Stimulated activated CD4-positive, alpha-beta T cell treated with anti-CD3 and anti-CD28 coated beads, Interleukin-15, amount 100 ng/mL, for 1 hour (primary cell): ENCODE results near the gene RNU5D-1.
A peak's percentile ranks its signal among the peaks of the same experiment; 100 is the strongest.

Experiments used
- DNase-seq, 2 donors: peaks; one replicate each; pipeline ENCODE4 v3.0.0-alpha.2; 2020; ENCODE audit warnings: low read depth in 1 of 2, low spot score in 1 of 2

Gene RNU5D-1

DNA sequence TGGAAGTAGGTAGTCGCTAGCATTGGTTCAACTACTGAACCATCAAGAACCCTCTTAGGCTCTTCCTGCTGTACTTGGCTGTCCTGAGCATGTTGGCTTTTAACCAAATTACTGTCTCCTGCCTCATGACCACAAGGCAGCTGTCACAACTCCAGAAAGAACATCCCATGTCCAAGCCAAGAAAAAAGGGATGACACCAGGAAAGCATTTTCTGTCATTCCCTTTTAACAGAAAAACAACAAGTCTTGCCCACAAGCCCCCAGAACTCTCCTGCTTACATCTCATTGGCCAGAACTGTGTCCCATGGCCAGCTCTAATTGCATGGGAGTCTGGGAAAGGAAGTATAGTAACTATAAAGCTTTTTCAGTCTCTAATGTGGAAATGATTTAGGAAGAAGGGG, 2.4 kb upstream of the RNU5D-1 start:
- DNase-seq = no peak

DNA sequence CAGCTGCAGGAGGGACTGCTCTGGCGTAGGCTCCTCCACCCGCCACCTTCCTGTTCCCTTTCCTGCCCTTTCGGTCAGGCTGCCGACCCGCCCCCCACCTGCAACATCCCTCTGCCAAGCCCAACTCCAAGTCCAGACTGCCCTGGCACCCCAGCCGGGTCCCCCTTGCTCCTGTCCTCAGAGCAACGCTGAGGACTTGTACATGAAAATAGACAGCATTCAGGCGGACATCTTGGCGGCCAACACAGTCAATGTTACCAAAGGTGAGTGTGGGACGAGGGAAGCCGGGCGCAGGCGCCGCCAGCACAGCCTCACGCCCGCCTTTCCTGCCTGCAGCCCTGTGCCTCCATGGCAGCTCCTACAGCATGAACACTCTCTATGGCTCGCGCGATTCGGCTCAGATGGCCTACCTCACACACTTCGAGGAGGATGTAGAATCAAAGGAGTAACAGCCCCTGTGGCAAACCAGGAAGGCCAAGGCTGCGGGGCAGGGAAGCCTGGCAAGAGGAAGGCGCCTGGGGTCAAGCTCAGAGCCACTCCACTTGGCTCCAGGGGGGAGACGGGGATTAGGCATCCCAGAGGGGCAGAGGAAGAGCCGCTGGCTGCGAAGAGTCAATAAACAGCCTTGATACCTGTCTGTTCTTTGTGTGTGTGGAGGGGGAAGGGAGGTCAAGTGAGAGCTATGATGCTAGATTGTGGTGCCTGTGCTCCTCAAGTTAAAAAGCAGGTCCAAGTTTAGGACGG, 5.8 kb downstream of the RNU5D-1 start:
- no peak for DNase-seq

DNA sequence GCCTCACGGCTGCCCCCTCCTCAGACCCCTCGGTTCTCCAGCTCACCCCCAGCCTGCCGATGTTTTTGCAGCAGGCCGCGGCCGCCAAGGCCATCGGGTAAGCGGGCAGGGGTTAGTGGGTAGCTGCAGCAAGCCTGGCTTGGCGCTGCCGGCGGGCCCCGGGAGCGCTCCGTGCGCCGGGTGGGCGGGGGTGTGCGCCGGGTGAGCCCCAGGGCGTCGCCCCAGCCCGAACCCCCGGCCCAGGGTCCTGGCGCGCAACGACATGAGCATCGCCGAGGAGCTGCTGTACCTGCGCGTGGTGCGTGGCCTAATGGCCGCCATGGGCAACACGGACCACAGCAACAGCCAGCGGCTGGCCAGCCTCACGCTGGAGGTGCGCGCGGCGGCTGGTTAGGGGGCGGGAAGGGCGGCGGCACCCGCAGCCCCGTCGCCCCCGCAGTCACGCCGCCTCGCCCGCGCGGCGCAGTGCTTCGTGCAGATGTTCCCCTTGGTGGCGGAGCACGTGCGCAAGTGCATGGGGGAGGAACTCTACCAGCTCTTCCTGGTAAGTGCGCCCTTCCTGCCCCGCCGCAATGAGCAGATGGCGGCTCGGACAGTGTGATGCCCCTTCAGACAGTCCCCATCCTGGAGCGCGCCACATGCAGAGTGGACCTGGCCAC, 6.5 kb downstream of the RNU5D-1 start:
- DNase-seq = no peak

DNA sequence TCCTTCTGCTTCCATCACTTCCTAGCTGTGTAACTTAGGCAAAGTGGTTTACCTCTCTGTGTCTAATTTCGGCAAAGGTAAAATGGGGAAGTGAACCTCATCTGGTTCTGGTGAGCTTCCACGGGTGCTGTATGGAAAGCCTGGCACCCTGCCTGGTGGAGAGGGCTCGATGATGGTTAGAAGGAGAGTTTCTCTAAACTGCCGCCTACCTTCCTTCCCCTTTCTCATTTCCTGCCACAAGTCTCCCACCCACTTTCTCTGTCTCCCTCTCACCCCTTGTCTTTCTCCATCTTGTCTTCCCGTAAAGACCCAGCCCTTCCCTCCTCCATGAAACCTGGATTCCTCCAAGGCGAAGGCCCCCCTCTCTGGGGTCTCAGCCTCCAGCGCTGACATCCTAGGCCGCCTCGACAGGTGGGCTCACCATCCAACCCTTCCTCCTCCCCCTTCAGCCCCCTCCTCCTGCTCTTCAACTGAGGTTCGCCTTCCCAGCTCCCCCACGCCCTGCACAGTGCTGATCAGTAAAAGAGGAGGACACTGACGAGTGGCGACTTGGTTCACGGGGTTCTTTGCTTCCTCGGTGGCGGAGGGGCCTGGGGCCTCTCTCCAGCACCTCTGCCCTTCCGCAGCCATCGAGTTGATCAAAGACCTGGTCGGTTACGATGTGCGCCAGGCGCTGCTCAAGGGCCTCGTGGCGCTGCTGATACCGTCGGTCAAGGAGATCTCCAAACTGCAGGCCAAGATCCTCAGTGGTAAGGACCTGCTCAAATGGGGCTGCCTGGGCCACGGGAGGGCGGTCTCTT, 7.3 kb downstream of the RNU5D-1 start:
- DNase-seq = peak in 1 of 2 donors; percentile 31

DNA sequence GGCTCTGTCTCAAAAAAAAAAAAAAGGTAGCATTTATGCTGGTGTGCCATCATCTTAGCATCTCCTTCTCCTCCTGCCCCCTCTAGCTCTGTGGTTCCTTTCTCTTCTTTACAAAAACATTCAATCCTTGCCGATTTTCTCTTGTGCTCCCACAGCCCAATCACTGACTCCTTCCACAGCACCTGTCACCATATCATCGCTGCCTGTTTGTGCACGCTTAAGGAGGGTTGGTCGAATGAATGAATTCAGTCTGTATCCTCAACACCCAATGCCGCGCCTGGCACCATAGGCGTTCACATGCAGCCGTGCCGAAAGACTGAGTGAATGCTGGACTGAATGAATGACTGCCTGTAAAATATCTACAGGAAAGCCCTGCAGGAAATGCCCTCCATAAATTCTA, 7.9 kb downstream of the RNU5D-1 start:
- no peak for DNase-seq

DNA sequence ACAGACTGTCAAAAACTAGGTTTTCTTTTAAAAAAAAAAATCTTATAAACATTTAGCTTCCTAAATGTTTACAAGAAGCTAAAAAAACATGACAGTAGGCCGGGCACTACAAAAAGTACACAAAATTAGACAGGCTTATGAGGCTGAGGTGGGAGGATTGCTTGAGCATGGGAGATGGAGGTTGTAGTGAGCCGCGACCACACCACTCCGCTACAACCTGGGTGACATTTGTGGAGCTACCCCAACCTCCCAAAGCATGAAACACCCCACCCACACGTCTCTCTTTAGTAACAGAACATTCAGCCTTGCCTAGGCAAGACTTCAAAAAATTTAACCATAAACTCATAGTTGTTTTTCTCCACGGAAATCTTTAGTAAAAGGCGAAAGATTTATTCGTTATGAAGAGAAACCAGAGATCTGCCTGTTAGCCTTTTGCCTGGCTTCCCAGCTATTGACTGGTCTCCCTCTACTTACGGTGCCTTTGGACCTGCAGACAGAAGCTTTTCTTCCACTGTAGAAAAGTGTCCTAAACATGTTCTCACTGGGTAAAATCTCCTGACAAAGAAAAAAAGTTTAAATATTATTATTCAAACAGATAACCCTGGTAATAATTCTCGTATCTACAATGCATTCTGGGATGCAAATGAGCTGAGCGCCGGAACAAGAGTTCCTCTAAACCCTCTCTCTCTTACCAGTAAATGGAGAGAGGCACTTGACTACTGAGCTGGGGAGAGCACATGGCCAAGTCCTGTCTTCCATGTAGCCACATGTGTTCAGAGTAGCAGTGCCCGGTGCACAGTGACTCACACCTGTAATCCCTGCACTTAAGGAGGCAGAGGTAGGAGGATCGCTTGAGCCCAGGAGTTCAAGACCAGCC, 9.2 kb downstream of the RNU5D-1 start:
- DNase-seq = peak; percentile 42 to 55

DNA sequence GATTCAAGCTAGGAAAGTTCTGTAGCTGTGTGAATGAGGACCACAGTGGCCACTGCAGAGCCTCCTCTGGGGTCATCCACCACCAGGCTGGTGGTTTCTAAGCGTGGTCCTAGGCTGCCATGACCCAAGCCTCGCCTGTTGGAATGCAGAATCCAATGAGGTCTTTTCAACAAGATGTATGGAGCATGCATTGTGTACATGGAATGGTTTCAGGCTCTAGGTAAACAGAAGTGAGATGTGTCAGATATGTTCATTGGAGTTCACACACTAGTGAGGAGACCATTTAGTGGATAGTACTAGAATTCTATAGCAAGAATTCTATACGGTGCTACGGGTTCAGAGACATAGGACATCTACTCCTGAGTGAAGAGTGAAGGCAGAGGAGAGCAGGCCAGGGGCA, 10.7 kb downstream of the RNU5D-1 start:
- DNase-seq = no peak

DNA sequence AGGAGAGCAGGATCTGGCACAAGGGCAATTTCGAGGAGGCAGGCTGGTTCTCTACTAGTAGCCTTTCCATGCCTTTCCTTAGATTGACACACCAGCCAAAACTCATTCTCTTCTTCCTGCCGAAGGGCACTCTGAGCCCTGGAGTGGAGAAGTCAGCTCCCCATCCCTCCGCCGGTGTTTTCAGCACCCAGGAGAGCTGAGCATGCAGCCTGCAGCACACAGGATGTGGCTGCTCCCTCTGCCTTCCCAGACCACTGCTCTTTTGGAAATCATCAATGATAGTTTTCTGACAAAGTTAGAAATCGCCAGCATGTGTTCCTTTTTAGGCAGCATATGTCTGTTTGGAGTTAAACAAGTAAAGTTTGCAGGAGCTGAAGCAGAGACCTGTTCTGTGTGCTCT, 11.7 kb downstream of the RNU5D-1 start:
- no peak for DNase-seq

DNA sequence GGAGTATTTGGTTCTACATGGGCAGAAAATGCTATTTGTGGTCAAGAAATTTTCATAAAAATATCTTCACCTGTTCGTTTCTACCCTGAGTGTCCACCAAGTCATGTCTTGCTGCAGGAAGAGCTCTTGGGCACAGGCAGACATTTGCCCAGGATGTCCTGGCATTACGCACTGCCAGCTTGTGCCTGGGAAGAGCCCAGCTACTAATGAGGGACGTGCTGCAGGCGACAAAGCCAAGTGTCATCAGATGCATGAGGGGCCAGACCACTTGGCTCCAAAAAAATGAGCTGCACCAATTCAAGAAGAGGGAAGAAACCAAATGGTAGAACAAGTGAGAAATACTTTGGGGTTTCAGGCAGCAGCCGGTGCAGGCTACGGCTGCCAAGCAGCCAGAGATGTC, 12.9 kb downstream of the RNU5D-1 start:
- DNase-seq = no peak

DNA sequence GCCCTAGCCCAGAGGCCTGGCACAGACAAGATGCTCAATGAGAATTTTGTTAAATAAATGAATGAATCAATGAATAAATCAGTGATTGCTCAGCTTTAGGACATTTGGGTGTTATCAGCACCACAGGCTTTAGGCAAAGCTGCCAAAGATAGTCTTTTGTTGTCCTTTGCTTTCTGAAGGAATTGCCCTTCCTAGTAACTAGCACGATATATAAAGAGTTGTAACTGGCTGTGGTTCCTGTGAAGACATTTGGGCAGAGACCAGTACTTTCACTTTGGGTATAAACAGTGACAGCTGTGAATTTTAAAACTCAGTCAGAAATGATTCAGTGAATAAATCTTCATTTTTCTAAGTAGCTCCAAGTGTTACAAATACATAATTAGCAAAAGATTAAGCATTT, 13.3 kb downstream of the RNU5D-1 start:
- no peak for DNase-seq

DNA sequence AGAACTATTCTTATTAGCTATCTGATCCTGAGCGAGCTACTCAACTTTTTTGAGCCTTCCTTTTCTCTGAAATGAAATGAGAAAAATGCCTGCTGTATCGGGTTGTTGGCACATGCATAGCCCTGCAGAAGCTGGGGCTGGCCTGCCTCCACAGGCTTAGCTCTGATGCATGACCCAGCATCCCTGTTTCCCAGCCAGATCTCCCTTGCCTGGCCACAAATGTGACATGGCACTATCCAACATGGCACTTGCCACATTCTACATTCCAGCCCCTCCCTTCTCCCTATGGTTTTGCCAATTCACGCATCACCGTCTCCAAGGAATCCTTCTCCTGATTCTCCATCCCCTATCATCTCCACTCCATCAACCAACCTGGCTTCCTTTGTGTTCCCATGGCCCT, 13.8 kb downstream of the RNU5D-1 start:
- no peak for DNase-seq

DNA sequence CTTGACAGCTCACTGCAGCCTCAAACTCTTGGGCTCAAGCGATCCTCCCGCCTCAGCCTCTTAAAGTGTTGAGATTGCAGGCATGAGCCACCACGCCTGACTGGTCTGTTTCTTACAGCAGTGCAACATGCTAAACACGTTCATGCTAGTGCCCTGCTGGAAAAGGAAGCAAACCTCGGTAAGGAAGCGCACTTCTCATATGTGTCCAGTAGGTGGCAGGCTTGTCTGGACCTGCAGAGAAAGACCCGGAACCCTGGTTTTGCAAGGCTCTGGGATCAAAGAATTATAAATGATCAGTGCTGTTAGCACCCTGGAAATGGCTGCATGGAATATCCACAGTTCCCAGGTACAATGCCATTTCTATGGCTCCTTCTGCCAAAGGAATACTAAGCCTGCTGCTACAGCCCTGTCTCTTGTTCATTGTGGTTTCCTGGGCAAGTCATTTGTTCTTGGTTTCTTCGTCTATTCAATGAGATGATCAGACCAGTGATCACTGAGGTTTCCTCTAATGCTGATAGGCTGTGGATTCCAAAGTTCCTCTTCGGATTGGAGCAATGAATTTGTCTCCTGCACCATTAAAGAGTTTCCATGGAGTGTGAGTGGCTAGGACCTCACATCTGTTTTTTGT, 15.9 kb downstream of the RNU5D-1 start:
- peak in 1 of 2 donors; percentile 43 for DNase-seq

DNA sequence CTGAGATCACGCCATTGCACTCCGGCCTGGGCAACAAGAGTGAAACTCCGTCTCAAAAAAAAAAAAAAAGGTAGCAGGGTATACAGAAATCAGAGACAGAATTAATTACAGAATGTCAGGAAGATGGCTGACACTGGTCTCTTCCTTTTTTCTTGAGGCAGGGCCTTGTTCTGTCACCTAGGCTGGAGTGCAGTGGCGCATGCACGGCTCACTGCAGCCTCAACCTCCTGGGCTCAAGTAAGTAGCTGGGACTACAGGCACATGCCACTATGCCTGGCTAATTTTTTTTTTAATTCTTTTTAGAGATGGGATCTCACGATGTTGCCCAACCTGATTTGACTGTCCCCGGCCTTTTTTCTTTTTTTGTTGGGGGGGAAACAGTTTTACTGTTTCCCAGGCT, 16.4 kb downstream of the RNU5D-1 start:
- no peak for DNase-seq

DNA sequence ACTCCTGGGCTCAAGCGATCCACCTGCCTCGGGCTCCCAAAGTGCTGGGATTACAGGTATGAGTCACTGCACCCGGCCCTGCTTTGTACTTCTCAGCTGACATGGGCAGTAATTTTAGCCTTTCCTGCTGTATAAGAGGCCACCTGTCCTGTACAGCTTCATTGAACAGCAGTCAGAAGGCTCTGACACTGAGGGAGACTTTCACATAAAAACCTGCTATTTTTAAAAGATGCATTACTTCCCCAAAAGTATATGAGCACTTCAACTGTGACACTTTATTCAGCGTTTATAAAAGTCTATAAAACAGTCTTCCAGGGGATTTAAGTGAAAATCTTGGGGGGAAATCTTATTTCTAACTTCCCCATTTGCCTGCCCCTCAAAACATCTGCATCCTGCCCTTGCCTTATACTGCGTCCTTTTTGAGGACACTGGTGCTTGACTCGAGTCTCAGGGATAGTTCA, 17.6 kb downstream of the RNU5D-1 start:
- no peak for DNase-seq

DNA sequence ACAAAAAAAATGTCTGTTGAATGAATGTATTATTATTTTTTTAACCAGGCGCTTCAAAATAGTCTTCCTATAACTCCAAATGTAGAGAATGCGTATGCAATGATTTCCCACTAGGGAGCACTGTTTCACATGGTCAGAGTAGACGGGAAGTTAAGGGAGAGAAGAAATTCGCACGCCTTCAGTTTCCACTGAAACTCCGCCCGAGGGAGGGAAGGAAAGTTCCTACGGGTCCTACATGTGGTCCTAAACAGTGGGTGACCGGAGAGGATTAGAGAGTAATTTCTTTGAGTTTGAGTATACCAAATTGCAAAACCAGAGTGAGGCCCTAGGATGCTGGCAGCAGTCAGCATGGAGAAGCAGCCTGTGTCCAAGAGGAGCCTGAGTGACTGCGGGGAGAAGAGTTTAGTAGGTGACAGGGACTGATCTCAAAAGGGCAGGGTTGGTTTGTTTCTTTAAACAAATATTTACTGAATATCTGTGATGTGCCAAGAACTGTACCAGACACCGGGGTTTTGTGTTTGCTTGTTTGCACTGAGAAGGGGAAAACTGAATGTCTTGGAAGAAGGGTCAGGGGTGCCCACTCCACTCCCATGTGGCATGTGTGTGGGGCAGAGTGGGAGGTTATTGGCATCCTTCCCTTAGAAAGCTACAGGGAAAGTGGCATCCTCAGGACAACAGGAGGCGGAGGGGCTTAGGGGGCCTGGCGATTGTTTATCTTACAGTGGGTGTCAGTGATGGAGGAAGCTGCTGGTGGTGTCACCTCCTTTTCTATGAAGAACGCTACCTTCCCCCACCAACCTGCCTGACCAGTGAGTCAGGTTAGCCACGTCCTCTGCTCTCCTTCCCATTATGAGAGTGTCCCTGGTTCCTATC, 22.8 kb downstream of the RNU5D-1 start:
- DNase-seq = no peak

DNA sequence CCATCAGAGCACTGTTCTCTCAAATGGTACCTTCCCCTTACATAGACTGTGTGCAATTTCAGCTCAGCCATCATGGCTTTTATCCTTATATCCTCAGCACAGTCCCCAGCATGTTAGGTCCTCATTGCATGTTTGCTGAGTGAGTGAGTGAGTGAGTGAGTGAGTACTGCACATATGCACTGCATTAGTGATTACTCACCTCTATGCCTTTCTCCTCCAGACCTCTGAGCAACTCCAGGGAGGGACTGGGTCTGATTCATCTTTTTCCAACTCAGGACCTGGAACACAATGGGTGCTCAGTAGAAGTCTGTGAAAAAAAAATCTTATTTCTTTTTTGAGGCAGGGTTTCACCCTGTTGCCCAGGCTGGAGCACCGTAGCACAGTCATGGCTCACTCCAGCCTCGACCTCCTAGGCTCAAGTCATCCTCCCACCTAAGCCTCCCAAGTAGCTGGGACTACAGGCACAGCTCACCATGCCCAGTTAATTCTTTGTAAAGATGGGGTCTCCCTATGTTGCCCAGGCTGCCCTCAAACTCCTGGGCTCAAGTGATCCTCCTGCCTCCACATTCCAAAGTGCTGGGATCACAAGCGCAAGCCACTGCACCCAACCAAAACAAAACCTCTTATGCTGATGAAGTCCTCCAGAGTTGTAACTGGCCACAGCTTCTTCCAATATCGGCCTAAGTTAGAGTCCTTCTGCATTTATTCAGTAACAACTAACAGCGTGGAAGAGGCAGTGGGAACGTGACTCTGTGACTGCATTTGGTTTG, 23.7 kb downstream of the RNU5D-1 start:
- DNase-seq = no peak

DNA sequence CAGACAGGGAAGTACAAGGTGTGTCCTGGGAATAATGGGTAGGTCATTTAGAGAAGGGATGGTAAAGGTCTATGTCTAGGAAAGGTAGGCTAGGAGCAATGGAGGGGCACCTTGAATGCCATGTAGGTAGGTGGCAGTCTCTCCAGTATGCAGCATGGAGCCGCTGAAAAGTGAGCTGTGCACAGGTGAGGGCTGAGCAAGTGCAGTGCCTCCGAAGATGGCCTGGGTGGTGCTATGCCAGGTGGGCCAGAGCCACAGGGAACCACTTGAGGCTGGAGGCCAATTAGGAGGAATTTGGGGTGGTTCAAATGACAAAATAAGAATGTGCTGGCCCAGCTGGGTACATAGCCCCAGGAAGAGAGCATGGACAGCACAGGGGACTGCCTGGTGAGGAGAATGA, 25.0 kb downstream of the RNU5D-1 start:
- DNase-seq = no peak

DNA sequence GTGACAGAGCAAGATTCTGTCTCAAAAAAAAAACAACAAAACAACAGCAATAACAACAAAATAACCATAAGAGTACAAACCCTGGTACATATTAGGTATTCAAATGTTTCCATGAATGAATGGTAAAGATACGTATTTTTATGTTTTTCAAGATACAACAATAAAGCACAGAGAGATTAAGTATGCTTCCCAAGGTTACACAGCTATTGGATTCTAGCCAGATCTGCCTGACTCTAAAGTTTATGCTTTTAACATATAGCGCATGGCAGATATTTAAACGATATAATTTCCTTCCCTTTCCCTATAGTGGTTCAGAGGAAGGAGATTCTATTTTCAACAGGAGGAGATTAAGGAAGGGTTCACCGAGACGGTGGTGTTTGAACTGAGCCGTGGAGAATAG, 25.5 kb downstream of the RNU5D-1 start:
- DNase-seq = no peak

DNA sequence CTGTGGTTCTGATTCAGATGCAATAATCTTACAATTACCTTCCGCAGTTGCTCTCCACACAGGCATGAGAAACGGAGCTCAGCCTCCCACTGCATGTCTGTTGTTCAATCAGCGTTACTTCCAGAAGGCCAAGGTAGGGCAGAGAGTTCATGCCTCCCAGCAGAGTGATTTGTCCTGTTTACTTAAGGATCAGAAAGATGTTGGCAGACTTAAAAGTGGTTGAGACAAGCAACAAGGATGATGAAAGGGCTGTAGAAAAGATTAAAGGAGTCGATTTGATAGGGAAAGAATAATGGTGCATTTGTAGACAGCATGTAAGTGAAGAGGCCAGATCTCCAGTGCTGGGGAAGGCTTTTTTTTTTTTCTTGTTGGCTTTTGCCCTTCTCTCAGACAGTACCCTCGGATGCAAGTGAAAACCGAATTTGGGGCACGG, 29.8 kb downstream of the RNU5D-1 start:
- no peak for DNase-seq
